Transverse colon (tissue), 3 donors: ENCODE results near the gene CLBA1.
"Not testable (repeated sequence)": the region's sequence is repeated elsewhere in the genome, so short reads cannot be mapped to it uniquely, and the experiment has no call there.

Experiments
- CTCF ChIP-seq, 5 experiments: fragments of 200-600 bp in 3 of 5; fragments of 450-650 bp in 2 of 5; sonication (generic) in 3 of 5; IDR thresholded peaks; 1 replicate in 2 of 5; 2 replicates in 3 of 5; pipeline ENCODE4 v1.5.1; 2016 to 2017; ENCODE audit warnings: antibody characterized with exemption in 5 of 5, inconsistent platforms in 3 of 5, mild to moderate bottlenecking in 2 of 5, moderate library complexity in 1 of 5
- EP300 ChIP-seq: sonication (generic); formaldehyde crosslinking; IDR thresholded peaks from one replicate; pipeline ENCODE4 v1.6.1; 2017; ENCODE audit warnings: antibody characterized with exemption, low read depth

DNA sequence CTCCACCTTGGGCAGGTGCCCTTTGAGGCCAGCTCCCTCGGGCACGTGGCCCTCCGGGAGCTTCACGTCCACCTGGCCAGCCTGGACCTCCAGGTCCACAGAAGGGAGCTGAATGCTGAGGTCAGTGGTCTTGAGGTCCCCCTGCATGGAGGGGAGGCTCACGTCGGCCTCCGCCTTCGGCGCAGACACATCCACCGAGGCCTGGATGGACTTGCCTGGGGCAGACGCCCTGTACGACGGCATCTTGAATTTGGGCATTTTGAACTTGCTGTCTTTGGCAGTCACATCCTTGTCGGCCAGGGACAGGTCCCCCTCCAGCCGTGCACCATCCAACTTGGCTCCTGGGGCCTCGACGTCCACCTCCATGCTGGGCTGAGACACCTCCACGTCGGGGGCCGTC lies 40.3 kb upstream of the CLBA1 start:
- not testable (repeated sequence) for TF ChIP-seq CTCF (IDR thresholded peaks at IDR 0.05); EP300
